RWPE1 (cell line): Measurements from ENCODE around the gene SERTAD4.

ENCODE experiments used
- CTCF ChIA-PET: fragments of 350-600 bp; sonication (Branson Sonifier 250); formaldehyde crosslinking; extraction: SDS; loops from one replicate; lab custom pipeline; 2021; lab: Yijun Ruan, JAX
- POLR2A ChIA-PET: fragments of 400-600 bp; formaldehyde crosslinking; extraction: SDS; loops from one replicate; lab custom pipeline; 2020; ENCODE audit warnings: antibody characterized with exemption; ENCODE audit not compliant: low non-redundant PET; lab: Yijun Ruan, JAX
- DNase-seq: peaks from one replicate; pipeline ENCODE4 v3.0.0; 2012; ENCODE audit warnings: low spot score
- H3K27ac ChIP-seq: fragments of 450-650 bp; 2 replicates; pipeline ENCODE4 v1.5.1; 2017
- CTCF ChIP-seq: fragments of 450-650 bp; conservative IDR thresholded peaks from 2 replicates; pipeline ENCODE4 v1.5.1; 2017; ENCODE audit warnings: low read depth, mild to moderate bottlenecking

Gene SERTAD4

GRCh38 chr1:210248341-210248740 is 15.7 kb downstream of the SERTAD4 start:
- ChIA-PET CTCF (interaction anchor here (0.6 kb wide), 1 partner anchor 504 kb away, joined by 3 read pairs; no protein-coding TSS in a partner anchor), POLR2A (no interaction called here)
- no peak for TF ChIP-seq CTCF
- no peak overlapping the region for H3K27ac ChIP-seq
- no peak for DNase-seq

GRCh38 chr1:210250665-210250997 is 18.0 kb downstream of the SERTAD4 start:
- POLR2A ChIA-PET = no interaction called here
- H3K27ac ChIP-seq = peak overlapping the region; percentile 86
- DNase-seq = no peak
- CTCF ChIA-PET = interaction anchor here (0.8 to 1.0 kb wide), 3 partner anchors 9 to 51 kb away, joined by 3 read pairs; no protein-coding TSS in a partner anchor
- TF ChIP-seq CTCF = no peak

- ChIA-PET POLR2A (no interaction called here), CTCF (interaction anchor here (0.8 to 1.0 kb wide), 3 partner anchors 9 to 51 kb away, joined by 3 read pairs; no protein-coding TSS in a partner anchor)
- peak; percentile 70 for DNase-seq
- H3K27ac ChIP-seq = peak overlapping the region; percentile 86
- no peak for TF ChIP-seq CTCF
These were observed 18.5 kb downstream of the SERTAD4 start for GRCh38 chr1:210250998-210251679.

GRCh38 chr1:210251680-210252490 is 19.3 kb downstream of the SERTAD4 start:
- CTCF ChIA-PET = interaction anchor here (0.7 kb wide), 1 partner anchor 120 kb away, joined by 3 read pairs; no protein-coding TSS in a partner anchor
- POLR2A ChIA-PET = no interaction called here
- TF ChIP-seq CTCF = no peak

GRCh38 chr1:210252621-210253051 is 20.0 kb downstream of the SERTAD4 start:
- no peak for TF ChIP-seq CTCF
- POLR2A ChIA-PET = interaction anchor here (0.6 kb wide), 1 partner anchor 38 kb away, joined by 3 read pairs; no protein-coding TSS in a partner anchor
- peak overlapping the region; percentile 13; the same call in 1 of the 2 replicates for H3K27ac ChIP-seq
- DNase-seq = no peak
- CTCF ChIA-PET = no interaction called here

More at GRCh38 chr1:210251680-210252490, 19.3 kb downstream of the SERTAD4 start:
- H3K27ac ChIP-seq = peak overlapping the region; percentile 86
- DNase-seq = no peak

- no peak overlapping the region for H3K27ac ChIP-seq
- no peak for TF ChIP-seq CTCF
- no peak for DNase-seq
- ChIA-PET CTCF (interaction anchor here (0.6 to 1.2 kb wide), 3 partner anchors 13 to 120 kb away, joined by 3 to 11 read pairs (median 4); no protein-coding TSS in a partner anchor), POLR2A (no interaction called here)
These were observed 21.7 kb downstream of the SERTAD4 start for GRCh38 chr1:210254298-210254697.
